GM23248 (cell line): ENCODE results near the gene LPAR1. TPM values are rescaled to one million over a fixed set of nuclear protein-coding genes. Genes with fewer than 3 reads are reported as not detected.
"Not testable (repeated sequence)": the region's sequence is repeated elsewhere in the genome, so short reads cannot be mapped to it uniquely, and the experiment has no call there.

Experiments
- DNase-seq: peaks from one replicate; pipeline ENCODE4 v3.0.0-alpha.2; 2015
- H2AFZ ChIP-seq: fragments of 200-600 bp; sonication (generic); 2 replicates; pipeline ENCODE4 v1.6.1; 2016; ENCODE audit warnings: antibody characterized with exemption
- H3F3A ChIP-seq: fragments of 200-600 bp; sonication (generic); 2 replicates; pipeline ENCODE4 v1.6.1; 2016; ENCODE audit warnings: mild to moderate bottlenecking, antibody characterized with exemption, mixed run types; ENCODE audit not compliant: insufficient read depth
- H3K27ac ChIP-seq: fragments of 200-600 bp; sonication (generic); 2 replicates; pipeline ENCODE4 v1.5.1; 2016; ENCODE audit warnings: mild to moderate bottlenecking
- H3K27me3 ChIP-seq: fragments of 200-600 bp; sonication (generic); replicated peaks from 2 replicates; pipeline ENCODE4 v1.6.1; 2016; ENCODE audit warnings: mild to moderate bottlenecking; ENCODE audit not compliant: insufficient read depth
- H3K36me3 ChIP-seq: fragments of 200-600 bp; sonication (generic); 2 replicates; pipeline ENCODE4 v1.6.1; 2016; ENCODE audit warnings: low read depth, mild to moderate bottlenecking
- H3K4me1 ChIP-seq: fragments of 200-600 bp; sonication (generic); 2 replicates; pipeline ENCODE4 v1.6.1; 2016; ENCODE audit warnings: mild to moderate bottlenecking; ENCODE audit not compliant: insufficient read depth
- H3K4me2 ChIP-seq: fragments of 200-600 bp; sonication (generic); one replicate; pipeline ENCODE4 v1.6.1; 2016; ENCODE audit warnings: mild to moderate bottlenecking; ENCODE audit not compliant: unreplicated experiment
- H3K4me3 ChIP-seq: fragments of 200-600 bp; sonication (generic); 2 replicates; pipeline ENCODE4 v1.5.1; 2016; ENCODE audit warnings: mild to moderate bottlenecking
- H3K79me2 ChIP-seq: fragments of 200-600 bp; sonication (generic); 2 replicates; pipeline ENCODE4 v1.6.1; 2016; ENCODE audit warnings: mild to moderate bottlenecking; ENCODE audit not compliant: insufficient read depth
- H3K9ac ChIP-seq: fragments of 200-600 bp; sonication (generic); 2 replicates; pipeline ENCODE4 v1.6.1; 2016; ENCODE audit warnings: mild to moderate bottlenecking
- H3K9me2 ChIP-seq: fragments of 200-600 bp; sonication (generic); 2 replicates; pipeline ENCODE4 v1.6.1; 2016; ENCODE audit warnings: mixed run types, mild to moderate bottlenecking, moderate library complexity; ENCODE audit not compliant: insufficient read depth
- H3K9me3 ChIP-seq: fragments of 200-600 bp; sonication (generic); one replicate; pipeline ENCODE4 v1.6.1; 2017; ENCODE audit warnings: low read depth
- H4K20me1 ChIP-seq: fragments of 200-600 bp; sonication (generic); 2 replicates; pipeline ENCODE4 v1.6.0; 2016; ENCODE audit not compliant: insufficient read depth
- EZH2 ChIP-seq: fragments of 200-600 bp; sonication (generic); IDR thresholded peaks from 2 replicates; pipeline ENCODE4 v1.6.1; 2018; ENCODE audit warnings: antibody characterized with exemption, mild to moderate bottlenecking; ENCODE audit not compliant: insufficient read depth, poor library complexity, severe bottlenecking
- EZH2phosphoT487 ChIP-seq: fragments of 200-600 bp; sonication (generic); IDR thresholded peaks from 2 replicates; pipeline ENCODE4 v1.6.1; 2018; ENCODE audit warnings: antibody characterized with exemption, moderate library complexity, mild to moderate bottlenecking, low read depth; ENCODE audit not compliant: insufficient read depth
- WGBS, 2 experiments: methylation state at CpG; one replicate each; pipeline ENCODE4 v1.1.6; 2015 to 2017; ENCODE audit warnings: low lambda C conversion rate in 2 of 2, low coverage in 1 of 2; ENCODE audit errors: missing lambda C conversion rate in 2 of 2; 5-methylcytosine and 5-hydroxymethylcytosine counted together
- in situ Hi-C: fragments of 300-500 bp; cut with MboI; formaldehyde crosslinking; loops from 2 replicates; pipeline ENCODE4 v1.15.0; 2020
- polyA plus RNA-seq: library from polyadenylated mRNA; unstranded; fragments of >200 nt; fragmentation: Nextera tagmentation; extraction: Ambion mirVana; gene quantifications from 2 replicates; pipeline ENCODE4 v1.2.1, GENCODE V29; 2016
- total RNA-seq: library from RNA; depleted of rRNA; stranded (reverse); fragments of >200 nt; shearing (Covaris generic); gene quantifications from 2 replicates; pipeline ENCODE4 v1.2.3, GENCODE V29; 2014

The LPAR1 gene
- total and polyA plus RNA-seq, 2 experiments from 2014 or later = 40.1 to 90.8 TPM

DNA sequence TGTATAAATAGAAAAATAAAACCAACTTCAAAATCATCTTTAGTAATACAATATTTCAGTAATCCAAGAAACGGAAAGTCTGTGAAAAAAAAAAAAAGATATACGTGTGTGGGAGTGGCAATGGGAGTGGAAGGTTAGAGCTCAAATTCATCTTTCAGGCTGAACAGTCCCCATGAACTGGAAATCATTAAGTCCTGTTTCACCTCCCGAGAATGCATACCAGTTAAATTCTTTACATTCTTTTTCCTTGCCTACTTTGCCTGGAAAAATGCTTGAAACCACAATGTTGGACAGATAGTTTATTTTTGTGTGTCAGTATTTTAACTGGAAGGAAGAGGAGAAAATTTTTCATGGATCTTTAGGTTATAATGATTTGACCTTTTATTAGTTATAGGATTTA, 202.9 kb downstream of the LPAR1 start:
- peaks cover 18% of the 10 kb centered on the region for H3F3A ChIP-seq
- 2 to 4% methylated on average over 3 of the region's 3 CpGs for WGBS, 2 experiments
- peaks cover 34% of the 10 kb centered on the region for H3K4me1 ChIP-seq
- peak overlapping the region; percentile 36 for H3K4me3 ChIP-seq
- DNase-seq = peak; percentile 85
- in situ Hi-C loops = no loop called here
- H3K4me2 ChIP-seq = peak overlapping the region; percentile 74
- no peak overlapping the region for H3K9ac ChIP-seq
- no peaks in the 10 kb centered on the region for H3K79me2 ChIP-seq
- H3K27ac ChIP-seq = peak overlapping the region; percentile 76
- no peaks in the 10 kb centered on the region for H3K9me3 ChIP-seq
- no peaks in the 10 kb centered on the region for H3K27me3 ChIP-seq
- no peaks in the 10 kb centered on the region for H4K20me1 ChIP-seq
- no peaks in the 10 kb centered on the region for H3K9me2 ChIP-seq
- TF ChIP-seq EZH2phosphoT487 (no peak), EZH2 (no peak)
- no peaks in the 10 kb centered on the region for H3K36me3 ChIP-seq
- no peak overlapping the region for H2AFZ ChIP-seq

GRCh38 chr9:110832926-110833325, 205.3 kb downstream of the LPAR1 start:
- peaks cover 29% of the 10 kb centered on the region for H3F3A ChIP-seq
- no peaks in the 10 kb centered on the region for H3K79me2 ChIP-seq
- no peaks in the 10 kb centered on the region for H3K36me3 ChIP-seq
- H3K27ac ChIP-seq = no peak overlapping the region
- no peak overlapping the region for H3K9ac ChIP-seq
- TF ChIP-seq EZH2phosphoT487 (no peak), EZH2 (no peak)
- peaks cover 42% of the 10 kb centered on the region for H3K4me1 ChIP-seq
- no peak overlapping the region for H2AFZ ChIP-seq
- no peak overlapping the region for H3K4me3 ChIP-seq
- DNase-seq = no peak
- no peaks in the 10 kb centered on the region for H3K27me3 ChIP-seq
- H3K4me2 ChIP-seq = peak overlapping the region; percentile 2
- no peaks in the 10 kb centered on the region for H4K20me1 ChIP-seq
- in situ Hi-C loops = no loop called here
- H3K9me2 ChIP-seq = no peaks in the 10 kb centered on the region
- WGBS, 2 experiments = 51 to 60% methylated on average over 3 of the region's 3 CpGs
- H3K9me3 ChIP-seq = no peaks in the 10 kb centered on the region

- Histone ChIP-seq H3K9me2 (no peaks in the 10 kb centered on the region), H2AFZ (no peak overlapping the region), H3K36me3 (no peaks in the 10 kb centered on the region), H3K27me3 (no peaks in the 10 kb centered on the region), H3K9ac (no peak overlapping the region), H3K9me3 (no peaks in the 10 kb centered on the region), H3K4me3 (no peak overlapping the region), H3F3A (peaks cover 14% of the 10 kb centered on the region), H4K20me1 (no peaks in the 10 kb centered on the region), H3K4me1 (peaks cover 30% of the 10 kb centered on the region), H3K79me2 (no peaks in the 10 kb centered on the region), H3K4me2 (no peak overlapping the region), H3K27ac (no peak overlapping the region)
- 94 to 97% methylated on average over 15 to 21 of the region's 21 CpGs for WGBS, 2 experiments
- TF ChIP-seq EZH2phosphoT487 (no peak), EZH2 (no peak)
- in situ Hi-C loops = no loop called here
- DNase-seq = no peak
These were observed 207.8 kb downstream of the LPAR1 start for GRCh38 chr9:110830495-110830894.

- Histone ChIP-seq H4K20me1 (no peaks in the 10 kb centered on the region), H3K27ac (no peak overlapping the region), H3K9ac (no peak overlapping the region), H3K4me2 (no peak overlapping the region), H3K4me1 (peaks cover 17% of the 10 kb centered on the region), H3K36me3 (no peaks in the 10 kb centered on the region), H3K9me3 (no peaks in the 10 kb centered on the region), H2AFZ (no peak overlapping the region), H3K4me3 (no peak overlapping the region), H3K9me2 (no peaks in the 10 kb centered on the region), H3K27me3 (no peaks in the 10 kb centered on the region), H3F3A (peaks cover 12% of the 10 kb centered on the region), H3K79me2 (no peaks in the 10 kb centered on the region)
- peak; percentile 89 for DNase-seq
- no peak for TF ChIP-seq EZH2
- TF ChIP-seq EZH2phosphoT487 = no peak
- WGBS, 2 experiments = 26 to 27% methylated on average over 3 of the region's 3 CpGs
- in situ Hi-C loops = no loop called here
These were observed 210.0 kb downstream of the LPAR1 start for GRCh38 chr9:110828264-110828663.

- H3K9ac ChIP-seq, H3K79me2 ChIP-seq, H3K4me2 ChIP-seq, H3K4me3 ChIP-seq, H3K27ac ChIP-seq, H3K9me2 ChIP-seq, H4K20me1 ChIP-seq, DNase-seq, H3K4me1 ChIP-seq, in situ Hi-C loops, H2AFZ ChIP-seq, H3K9me3 ChIP-seq, H3K27me3 ChIP-seq, H3K36me3 ChIP-seq: not testable (repeated sequence)
- H3F3A ChIP-seq = peaks cover 12% of the 10 kb centered on the region
- 88 to 90% methylated on average over 9 of the region's 9 CpGs for WGBS, 2 experiments
These were observed 211.9 kb downstream of the LPAR1 start for GRCh38 chr9:110826400-110826799.
